ENCODE data around the gene HMGA1.

Gene HMGA1, protein sequence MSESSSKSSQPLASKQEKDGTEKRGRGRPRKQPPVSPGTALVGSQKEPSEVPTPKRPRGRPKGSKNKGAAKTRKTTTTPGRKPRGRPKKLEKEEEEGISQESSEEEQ

DNA sequence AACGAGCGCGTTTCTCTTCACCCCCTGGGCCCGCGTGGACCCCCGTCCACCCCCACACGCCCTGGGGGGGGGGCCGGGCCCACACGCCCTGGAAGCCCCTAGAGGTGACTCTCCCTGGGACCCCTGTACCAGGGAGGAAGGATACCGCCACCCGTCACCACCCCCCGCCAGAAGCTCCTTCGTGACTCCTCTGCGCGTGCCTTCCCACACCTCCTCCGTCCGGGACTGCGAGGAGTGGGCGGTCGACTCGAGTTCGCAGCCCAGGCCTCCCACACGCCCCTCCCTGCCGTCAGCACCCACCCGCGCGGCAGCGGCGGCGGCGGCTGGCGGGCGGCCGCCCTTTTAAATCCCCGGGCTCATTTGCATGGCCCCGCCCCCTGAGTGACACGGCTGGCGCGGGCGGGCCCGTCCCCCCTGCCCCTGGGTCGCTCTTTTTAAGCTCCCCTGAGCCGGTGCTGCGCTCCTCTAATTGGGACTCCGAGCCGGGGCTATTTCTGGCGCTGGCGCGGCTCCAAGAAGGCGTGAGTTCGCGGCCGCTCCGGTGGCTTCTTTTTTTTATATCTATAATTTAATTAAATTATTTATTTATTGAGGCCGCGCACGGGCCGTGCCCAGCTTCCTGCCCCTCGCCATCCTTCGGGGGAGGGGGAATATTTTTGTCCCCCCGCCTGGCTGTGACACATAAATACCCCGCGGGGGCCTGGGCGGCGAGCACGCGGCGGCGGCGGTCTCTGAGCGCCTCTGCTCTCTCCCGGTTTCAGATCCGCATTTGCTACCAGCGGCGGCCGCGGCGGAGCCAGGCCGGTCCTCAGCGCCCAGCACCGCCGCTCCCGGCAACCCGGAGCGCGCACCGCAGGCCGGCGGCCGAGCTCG is at the start of gene HMGA1:
Gene HMGA1 (plus strand): TSS at position 431 of the 873 bp plus-strand sequence. CDS start 3,908 bp downstream, outside the sequence.
- peaks cover 5% of the 10 kb centered on the region for H3K4me1 ChIP-seq (ENCODE audit: control insufficient read depth, insufficient read depth, low read length)
- no CpG with 5 or more reads among the region's 91 CpGs for whole genome bisulfite sequencing (ENCODE audit: insufficient coverage, insufficient read length)
- H3K36me3 ChIP-seq (ENCODE audit: control insufficient read depth, insufficient read depth, low read length): peaks cover 16% of the 10 kb centered on the region
- DNase-seq (ENCODE audit: low read depth, low spot score): no peak
- no peaks in the 10 kb centered on the region for H3K27me3 ChIP-seq (ENCODE audit: control insufficient read depth, insufficient read depth, low read length)
- peak within 1 kb of the TSS; percentile 93 for H3K4me3 ChIP-seq (ENCODE audit: low read length)
- H3K27ac ChIP-seq (ENCODE audit: low read length): peak within 1 kb of the TSS; percentile 64
- H3K9me3 ChIP-seq (ENCODE audit: control insufficient read depth, insufficient read depth, low read length): no peaks in the 10 kb centered on the region

DNA sequence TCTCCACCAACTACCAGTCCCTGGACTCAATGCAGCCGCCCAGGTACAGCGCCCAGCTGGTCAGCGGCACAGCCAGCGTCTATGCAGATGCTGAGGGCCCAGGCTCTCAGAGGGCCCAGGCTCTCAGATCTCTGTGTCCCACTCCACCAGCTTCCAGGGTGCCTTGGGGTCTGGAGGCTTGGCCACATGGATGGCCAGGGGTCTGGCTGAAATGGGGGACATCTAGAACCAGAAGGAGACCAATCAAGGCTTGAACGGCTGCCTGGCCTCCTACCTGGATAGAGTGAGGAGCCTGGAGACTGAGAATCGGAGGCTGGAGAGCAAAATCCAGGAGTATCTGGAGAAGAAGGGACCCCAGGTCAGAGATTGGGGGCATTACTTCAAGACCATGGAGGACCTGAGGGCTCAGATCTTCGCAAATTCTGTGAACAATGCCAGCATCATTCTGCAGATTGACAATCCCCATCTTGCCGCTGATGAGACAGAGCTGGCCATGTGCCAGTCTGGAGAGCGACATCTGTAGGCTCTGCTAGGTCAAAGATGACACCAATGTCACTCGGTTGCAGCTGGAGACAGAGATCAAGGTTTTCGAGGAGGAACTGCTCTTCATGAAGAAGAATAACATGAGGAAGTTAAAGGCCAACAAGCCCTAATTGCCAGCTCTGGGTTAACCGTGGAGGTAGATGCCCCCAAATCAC is 46.7 kb upstream of the HMGA1 start:
- H3K27me3 ChIP-seq (ENCODE audit: control insufficient read depth, insufficient read depth, low read length): no peaks in the 10 kb centered on the region
- no peaks in the 10 kb centered on the region for H3K36me3 ChIP-seq (ENCODE audit: control insufficient read depth, insufficient read depth, low read length)
- no peaks in the 10 kb centered on the region for H3K9me3 ChIP-seq (ENCODE audit: control insufficient read depth, insufficient read depth, low read length)
- H3K4me1 ChIP-seq (ENCODE audit: control insufficient read depth, insufficient read depth, low read length): no peaks in the 10 kb centered on the region
- no peak overlapping the region for H3K4me3 ChIP-seq (ENCODE audit: low read length)
- H3K27ac ChIP-seq (ENCODE audit: low read length): no peak overlapping the region
- DNase-seq (ENCODE audit: low read depth, low spot score): no peak
- WGBS (ENCODE audit: insufficient coverage, insufficient read length): no CpG with 5 or more reads among the region's 12 CpGs

DNA sequence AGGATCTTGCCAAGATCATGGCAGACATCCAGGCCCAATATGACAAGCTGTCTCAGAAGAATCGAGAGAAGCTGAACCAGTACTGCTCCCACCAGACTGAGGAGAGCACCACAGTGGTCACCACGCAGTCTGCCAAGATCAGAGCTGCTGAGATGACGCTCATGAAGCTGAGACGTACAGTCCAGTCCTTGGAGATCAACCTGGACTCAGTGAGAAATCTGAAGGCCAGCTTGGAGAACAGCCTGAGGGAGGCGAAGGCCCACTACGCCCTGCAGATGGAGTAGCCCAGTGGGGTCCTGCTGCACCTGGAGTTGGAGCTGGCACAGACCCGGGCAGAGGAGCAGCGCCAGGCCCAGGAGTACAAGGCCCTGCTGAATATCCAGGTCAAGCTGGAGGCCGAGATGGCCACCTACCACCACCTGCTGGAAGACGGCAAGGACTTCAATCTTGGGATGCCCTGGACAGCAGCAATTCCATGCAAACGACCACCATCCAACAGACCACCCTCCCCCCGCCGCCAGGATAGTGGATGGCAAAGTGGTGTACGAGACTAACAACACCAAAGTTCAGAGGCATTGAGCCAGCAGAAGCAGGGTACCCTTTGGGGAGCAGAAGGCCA is 46.1 kb upstream of the HMGA1 start:
- no CpG with 5 or more reads among the region's 14 CpGs for whole genome bisulfite sequencing (ENCODE audit: insufficient coverage, insufficient read length)
- no peak overlapping the region for H3K4me3 ChIP-seq (ENCODE audit: low read length)
- H3K4me1 ChIP-seq (ENCODE audit: control insufficient read depth, insufficient read depth, low read length): no peaks in the 10 kb centered on the region
- H3K27ac ChIP-seq (ENCODE audit: low read length): no peak overlapping the region
- H3K36me3 ChIP-seq (ENCODE audit: control insufficient read depth, insufficient read depth, low read length): no peaks in the 10 kb centered on the region
- H3K27me3 ChIP-seq (ENCODE audit: control insufficient read depth, insufficient read depth, low read length): no peaks in the 10 kb centered on the region
- H3K9me3 ChIP-seq (ENCODE audit: control insufficient read depth, insufficient read depth, low read length): no peaks in the 10 kb centered on the region
- no peak for DNase-seq (ENCODE audit: low read depth, low spot score)

DNA sequence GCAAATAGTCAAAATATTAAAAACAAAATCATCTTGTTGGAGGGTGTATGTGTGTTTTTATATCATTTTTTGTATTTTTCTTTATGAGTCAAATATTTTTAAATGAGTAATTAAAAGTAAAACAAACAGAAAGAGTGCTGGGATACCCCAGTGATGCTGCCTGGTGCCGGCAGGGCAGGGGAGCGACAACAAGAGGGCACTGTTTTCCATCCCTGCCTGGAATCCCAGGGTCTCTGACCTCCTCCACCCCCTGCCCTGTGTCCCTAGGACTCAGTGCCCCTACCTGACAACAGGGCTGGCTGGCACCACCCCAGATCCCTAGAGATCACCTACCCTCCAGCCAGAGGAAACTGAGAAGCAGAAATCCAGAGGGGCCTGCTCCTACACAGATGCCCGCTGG is 41.9 kb upstream of the HMGA1 start:
- Histone ChIP-seq H3K9me3 (ENCODE audit: control insufficient read depth, insufficient read depth, low read length) (no peaks in the 10 kb centered on the region), H3K27ac (ENCODE audit: low read length) (no peak overlapping the region), H3K4me3 (ENCODE audit: low read length) (no peak overlapping the region), H3K36me3 (ENCODE audit: control insufficient read depth, insufficient read depth, low read length) (no peaks in the 10 kb centered on the region), H3K27me3 (ENCODE audit: control insufficient read depth, insufficient read depth, low read length) (no peaks in the 10 kb centered on the region), H3K4me1 (ENCODE audit: control insufficient read depth, insufficient read depth, low read length) (peaks cover 5% of the 10 kb centered on the region; the same call in 1 of the 2 replicates)
- WGBS (ENCODE audit: insufficient coverage, insufficient read length): no CpG with 5 or more reads among the region's 3 CpGs
- no peak for DNase-seq (ENCODE audit: low read depth, low spot score)

DNA sequence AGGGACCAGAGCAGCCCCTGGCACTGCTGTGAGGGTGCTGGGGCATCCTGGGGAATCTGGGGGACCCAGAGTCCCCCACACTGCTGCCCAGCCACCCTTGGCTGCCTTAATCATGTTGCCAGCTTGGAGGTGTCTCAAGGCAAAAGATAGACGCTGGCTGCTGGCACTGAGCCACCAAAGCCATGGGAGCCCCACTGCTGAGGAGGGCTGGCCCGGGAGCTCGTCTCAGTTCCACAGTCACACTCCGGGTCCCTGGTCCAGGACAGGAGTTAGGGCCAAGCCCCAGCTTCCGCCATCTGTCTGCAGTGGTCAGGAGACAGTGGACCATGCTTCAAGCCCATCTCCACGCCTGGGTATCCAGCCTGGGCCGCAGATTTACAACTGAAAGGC is 41.0 kb upstream of the HMGA1 start:
- H3K27me3 ChIP-seq (ENCODE audit: control insufficient read depth, insufficient read depth, low read length): no peaks in the 10 kb centered on the region
- no peak for DNase-seq (ENCODE audit: low read depth, low spot score)
- H3K4me1 ChIP-seq (ENCODE audit: control insufficient read depth, insufficient read depth, low read length): peaks cover 5% of the 10 kb centered on the region; the same call in 1 of the 2 replicates
- H3K4me3 ChIP-seq (ENCODE audit: low read length): no peak overlapping the region
- H3K27ac ChIP-seq (ENCODE audit: low read length): no peak overlapping the region
- no CpG with 5 or more reads among the region's 7 CpGs for WGBS (ENCODE audit: insufficient coverage, insufficient read length)
- no peaks in the 10 kb centered on the region for H3K9me3 ChIP-seq (ENCODE audit: control insufficient read depth, insufficient read depth, low read length)
- no peaks in the 10 kb centered on the region for H3K36me3 ChIP-seq (ENCODE audit: control insufficient read depth, insufficient read depth, low read length)

DNA sequence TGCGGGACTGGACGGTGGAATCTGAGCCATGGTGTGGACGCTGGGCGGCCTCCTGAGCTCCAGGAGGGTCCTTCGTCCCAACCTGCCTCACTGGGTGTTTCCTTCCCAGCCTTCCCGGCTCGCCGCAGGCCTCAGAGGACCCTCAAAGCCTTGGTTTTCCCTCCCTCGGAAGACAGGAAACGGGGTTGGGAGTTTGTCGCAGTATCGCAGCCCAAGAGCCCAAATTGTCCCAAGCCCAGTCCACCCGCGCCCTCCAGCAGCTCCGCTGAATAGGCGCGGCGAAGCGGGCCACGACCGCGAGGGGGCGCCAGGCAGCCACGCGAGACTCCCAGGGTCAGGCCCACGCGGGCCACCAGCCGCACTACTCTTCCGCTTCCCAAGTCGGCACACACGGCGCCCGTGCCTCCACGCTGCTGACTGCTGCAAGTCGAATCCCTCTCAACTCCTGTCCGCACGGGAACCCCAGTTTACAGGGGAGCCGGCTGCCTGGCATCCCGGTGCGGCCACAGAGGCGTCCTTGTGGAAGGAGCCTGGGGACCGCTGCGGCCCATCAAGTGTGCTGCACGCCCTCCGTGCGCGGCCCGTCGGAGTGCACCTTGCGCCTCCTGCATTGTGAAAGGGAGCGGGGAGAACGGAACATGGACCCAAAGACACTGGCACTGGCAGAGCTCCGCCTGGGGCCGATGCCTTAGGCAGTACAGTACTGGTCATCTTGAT is 40.4 kb upstream of the HMGA1 start:
- DNase-seq (ENCODE audit: low read depth, low spot score): no peak
- Histone ChIP-seq H3K4me3 (ENCODE audit: low read length) (peak overlapping the region; percentile 6; the same call in 1 of the 2 replicates), H3K27ac (ENCODE audit: low read length) (no peak overlapping the region)

DNA sequence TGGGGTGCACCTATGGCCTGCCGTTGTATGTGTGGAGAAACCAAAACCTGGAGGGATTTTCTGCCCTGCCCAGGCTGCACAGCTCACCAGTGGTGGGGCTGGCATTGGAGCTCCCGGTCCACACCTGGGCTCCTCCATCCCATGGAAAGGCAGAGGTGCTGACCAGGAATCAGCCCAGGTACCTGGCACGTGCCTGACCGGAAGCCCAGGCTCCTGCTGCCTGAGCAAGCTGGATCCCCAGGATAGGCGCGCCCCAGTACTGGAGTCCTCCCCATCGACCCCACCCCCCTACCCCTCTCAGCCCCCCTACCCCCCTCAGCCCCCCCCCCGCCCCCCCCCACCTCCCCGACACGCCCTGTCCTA is 39.9 kb upstream of the HMGA1 start:
- WGBS (ENCODE audit: insufficient coverage, insufficient read length): no CpG with 5 or more reads among the region's 10 CpGs
- H3K4me3 ChIP-seq (ENCODE audit: low read length): no peak overlapping the region

More for the DNA sequence above, 40.4 kb upstream of the HMGA1 start:
- H3K4me1 ChIP-seq (ENCODE audit: control insufficient read depth, insufficient read depth, low read length): peaks cover 5% of the 10 kb centered on the region; the same call in 1 of the 2 replicates
- H3K27me3 ChIP-seq (ENCODE audit: control insufficient read depth, insufficient read depth, low read length): no peaks in the 10 kb centered on the region
- no peaks in the 10 kb centered on the region for H3K9me3 ChIP-seq (ENCODE audit: control insufficient read depth, insufficient read depth, low read length)
- H3K36me3 ChIP-seq (ENCODE audit: control insufficient read depth, insufficient read depth, low read length): no peaks in the 10 kb centered on the region
- WGBS (ENCODE audit: insufficient coverage, insufficient read length): no CpG with 5 or more reads among the region's 54 CpGs

DNA sequence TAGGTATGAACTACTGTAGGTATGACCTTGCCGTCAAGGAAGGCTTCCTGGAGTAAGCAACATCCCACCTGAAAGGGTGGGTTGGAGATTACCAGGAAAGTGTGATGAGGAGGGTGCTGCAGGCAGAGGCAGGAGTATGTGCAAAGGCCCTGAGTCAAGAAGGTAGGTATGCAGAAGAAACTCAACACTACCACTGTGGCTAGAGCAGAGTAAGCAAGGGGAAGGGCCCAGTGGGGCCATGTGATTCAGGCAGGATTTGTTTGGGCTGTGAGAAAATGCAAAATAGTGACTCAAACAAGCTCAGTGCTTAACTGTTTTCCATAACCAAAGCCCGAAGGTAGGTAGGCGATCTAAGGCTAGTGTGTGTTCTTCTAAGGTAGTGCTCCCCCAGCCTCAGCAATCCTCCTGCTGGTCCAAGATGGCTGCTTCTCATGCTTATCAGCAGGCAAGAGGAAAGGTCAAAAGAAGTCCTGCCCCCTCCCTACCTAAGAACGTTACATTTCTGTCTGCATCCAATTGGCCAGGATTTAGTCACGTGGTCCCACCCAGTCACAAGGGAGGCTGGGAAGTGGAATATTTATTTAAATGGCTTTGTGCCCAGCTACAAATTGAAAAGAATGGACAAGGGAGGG is 36.2 kb upstream of the HMGA1 start:
- no peaks in the 10 kb centered on the region for H3K36me3 ChIP-seq (ENCODE audit: control insufficient read depth, insufficient read depth, low read length)
- DNase-seq (ENCODE audit: low read depth, low spot score): no peak
- peaks cover 7% of the 10 kb centered on the region for H3K4me1 ChIP-seq (ENCODE audit: control insufficient read depth, insufficient read depth, low read length)
- no peak overlapping the region for H3K4me3 ChIP-seq (ENCODE audit: low read length)
- no peaks in the 10 kb centered on the region for H3K27me3 ChIP-seq (ENCODE audit: control insufficient read depth, insufficient read depth, low read length)
- no CpG with 5 or more reads among the region's 5 CpGs for WGBS (ENCODE audit: insufficient coverage, insufficient read length)
- H3K27ac ChIP-seq (ENCODE audit: low read length): no peak overlapping the region
- H3K9me3 ChIP-seq (ENCODE audit: control insufficient read depth, insufficient read depth, low read length): no peaks in the 10 kb centered on the region

More for the DNA sequence above, 39.9 kb upstream of the HMGA1 start:
- Histone ChIP-seq H3K27ac (ENCODE audit: low read length) (no peak overlapping the region), H3K9me3 (ENCODE audit: control insufficient read depth, insufficient read depth, low read length) (no peaks in the 10 kb centered on the region), H3K27me3 (ENCODE audit: control insufficient read depth, insufficient read depth, low read length) (no peaks in the 10 kb centered on the region), H3K36me3 (ENCODE audit: control insufficient read depth, insufficient read depth, low read length) (no peaks in the 10 kb centered on the region), H3K4me1 (ENCODE audit: control insufficient read depth, insufficient read depth, low read length) (peaks cover 5% of the 10 kb centered on the region; the same call in 1 of the 2 replicates)
- no peak for DNase-seq (ENCODE audit: low read depth, low spot score)

DNA sequence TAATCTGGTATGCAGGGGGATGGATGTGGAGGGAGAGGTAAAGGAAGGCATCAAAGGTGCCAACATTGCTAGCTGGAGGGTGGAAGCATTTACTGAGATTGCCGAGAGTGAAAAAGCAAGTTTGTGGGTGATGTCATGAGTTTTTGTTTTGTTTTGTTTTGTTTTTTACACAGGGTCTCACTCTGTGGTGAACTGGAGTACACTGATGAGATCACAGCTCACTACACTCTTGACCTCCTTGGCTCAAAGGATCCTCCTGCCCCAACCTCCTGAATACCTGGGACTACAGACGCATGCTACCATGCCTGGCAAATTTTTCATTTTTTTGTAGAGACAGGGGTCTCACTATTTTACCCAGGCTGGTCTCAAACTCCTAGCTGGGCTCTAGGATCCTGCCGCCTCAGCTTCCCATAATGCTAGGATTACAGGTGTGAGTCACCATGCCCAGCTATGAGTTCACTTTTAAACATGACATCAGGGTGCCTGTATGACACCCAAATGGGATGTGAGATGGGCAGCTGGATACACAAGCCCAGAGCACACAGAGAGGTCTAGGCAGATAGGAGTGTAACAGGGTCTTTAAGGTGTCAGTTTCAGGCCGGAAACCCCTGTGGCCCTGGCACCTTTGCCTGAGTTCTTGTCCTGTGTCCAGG is 35.1 kb upstream of the HMGA1 start:
- no peaks in the 10 kb centered on the region for H3K9me3 ChIP-seq (ENCODE audit: control insufficient read depth, insufficient read depth, low read length)

More for the DNA sequence above, 35.1 kb upstream of the HMGA1 start:
- no peak overlapping the region for H3K4me3 ChIP-seq (ENCODE audit: low read length)
- H3K36me3 ChIP-seq (ENCODE audit: control insufficient read depth, insufficient read depth, low read length): no peaks in the 10 kb centered on the region
- H3K27ac ChIP-seq (ENCODE audit: low read length): no peak overlapping the region
- WGBS (ENCODE audit: insufficient coverage, insufficient read length): no CpG with 5 or more reads among the region's 4 CpGs
- no peaks in the 10 kb centered on the region for H3K27me3 ChIP-seq (ENCODE audit: control insufficient read depth, insufficient read depth, low read length)
- H3K4me1 ChIP-seq (ENCODE audit: control insufficient read depth, insufficient read depth, low read length): peaks cover 6% of the 10 kb centered on the region
- no peak for DNase-seq (ENCODE audit: low read depth, low spot score)

Data from iPS DF 6.9 (cell line).